ENCODE measurements around the gene HMOX2.
A peak's percentile ranks its signal among the peaks of the same experiment; 100 is the strongest.

Gene HMOX2

DNA sequence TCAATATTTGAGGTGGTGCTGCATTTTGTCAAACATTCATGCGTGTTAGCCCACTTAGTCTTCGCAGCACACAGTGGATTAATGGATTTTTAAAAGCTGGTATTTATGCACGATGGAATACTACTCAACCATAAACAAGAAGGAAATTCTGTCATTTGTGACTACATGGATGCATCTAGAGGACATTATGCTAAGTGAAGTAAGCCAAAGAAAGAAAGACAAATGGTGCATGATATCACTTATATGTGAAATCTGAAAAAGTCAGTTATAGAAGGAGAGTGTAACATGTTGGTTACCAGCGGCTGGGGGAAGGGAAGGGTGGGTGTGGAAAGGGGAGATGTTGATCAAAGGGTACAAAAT, 23.0 kb downstream of the HMOX2 start:
- Histone ChIP-seq H3K27ac (ENCODE audit: low read depth in 2 of 2, low read length in 2 of 2) (no peak overlapping the region), H3K9ac (ENCODE audit: low read depth in 1 of 2, low read length in 2 of 2) (no peak overlapping the region), H3K4me1 (ENCODE audit: control insufficient read depth in 2 of 2, insufficient read depth in 2 of 2, low read length in 2 of 2) (peaks cover 8 to 13% of the 10 kb centered on the region in 2 donors)

DNA sequence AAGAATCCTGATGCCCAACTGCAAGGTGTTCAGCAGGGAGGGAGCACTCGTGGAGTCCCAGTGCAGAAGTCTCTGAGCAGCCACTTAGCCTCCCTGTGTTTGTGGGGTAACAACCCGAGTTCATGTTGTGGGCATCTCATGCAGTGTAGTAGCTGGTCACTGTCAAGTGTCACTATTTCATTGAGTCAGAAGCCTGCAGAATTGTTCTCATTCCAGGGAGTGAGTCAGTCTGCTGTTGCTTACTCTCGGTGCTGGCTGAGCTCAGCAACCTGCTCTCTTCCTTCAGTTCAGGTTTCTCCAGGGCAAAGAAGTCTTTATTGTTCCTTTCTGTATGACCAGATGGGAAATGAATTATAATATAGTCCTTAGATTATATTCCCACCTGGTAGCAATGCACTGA, 24.1 kb downstream of the HMOX2 start:
- Histone ChIP-seq H3K4me3 (ENCODE audit: low read length in 2 of 2) (no peak overlapping the region), H3K27me3 (ENCODE audit: control insufficient read depth in 2 of 2, insufficient read depth in 2 of 2, low read length in 2 of 2) (no peaks in the 10 kb centered on the region), H3K27ac (ENCODE audit: low read depth in 2 of 2, low read length in 2 of 2) (no peak overlapping the region), H3K36me3 (ENCODE audit: control insufficient read depth in 2 of 2, insufficient read depth in 2 of 2, low read length in 2 of 2) (peaks cover 0 to 8% of the 10 kb centered on the region in 2 donors), H3K9ac (ENCODE audit: low read depth in 1 of 2, low read length in 2 of 2) (no peak overlapping the region), H3K9me3 (ENCODE audit: control insufficient read depth in 2 of 2, low read length in 2 of 2) (no peaks in the 10 kb centered on the region), H3K4me1 (ENCODE audit: control insufficient read depth in 2 of 2, insufficient read depth in 2 of 2, low read length in 2 of 2) (peaks cover 11 to 13% of the 10 kb centered on the region in 2 donors)

More for the DNA sequence above, 23.0 kb downstream of the HMOX2 start:
- Histone ChIP-seq H3K36me3 (ENCODE audit: control insufficient read depth in 2 of 2, insufficient read depth in 2 of 2, low read length in 2 of 2) (peaks cover 0 to 8% of the 10 kb centered on the region in 2 donors), H3K27me3 (ENCODE audit: control insufficient read depth in 2 of 2, insufficient read depth in 2 of 2, low read length in 2 of 2) (no peaks in the 10 kb centered on the region), H3K4me3 (ENCODE audit: low read length in 2 of 2) (no peak overlapping the region), H3K9me3 (ENCODE audit: control insufficient read depth in 2 of 2, low read length in 2 of 2) (no peaks in the 10 kb centered on the region)

GRCh38 chr16:4501071-4501478, 24.9 kb downstream of the HMOX2 start:
- Histone ChIP-seq H3K27ac (ENCODE audit: low read depth in 2 of 2, low read length in 2 of 2) (no peak overlapping the region), H3K9ac (ENCODE audit: low read depth in 1 of 2, low read length in 2 of 2) (no peak overlapping the region), H3K27me3 (ENCODE audit: control insufficient read depth in 2 of 2, insufficient read depth in 2 of 2, low read length in 2 of 2) (no peaks in the 10 kb centered on the region), H3K4me1 (ENCODE audit: control insufficient read depth in 2 of 2, insufficient read depth in 2 of 2, low read length in 2 of 2) (peaks cover 14 to 18% of the 10 kb centered on the region in 2 donors), H3K9me3 (ENCODE audit: control insufficient read depth in 2 of 2, low read length in 2 of 2) (no peaks in the 10 kb centered on the region), H3K4me3 (ENCODE audit: low read length in 2 of 2) (no peak overlapping the region), H3K36me3 (ENCODE audit: control insufficient read depth in 2 of 2, insufficient read depth in 2 of 2, low read length in 2 of 2) (peaks cover 6 to 8% of the 10 kb centered on the region in 2 donors)

GRCh38 chr16:4505356-4506147, 29.4 kb downstream of the HMOX2 start:
- H3K4me3 ChIP-seq (ENCODE audit: low read length in 2 of 2) = no peak overlapping the region
- H3K9ac ChIP-seq (ENCODE audit: low read depth in 1 of 2, low read length in 2 of 2) = no peak overlapping the region
- H3K36me3 ChIP-seq (ENCODE audit: control insufficient read depth in 2 of 2, insufficient read depth in 2 of 2, low read length in 2 of 2) = peaks cover 27 to 37% of the 10 kb centered on the region in 2 donors
- H3K27ac ChIP-seq (ENCODE audit: low read depth in 2 of 2, low read length in 2 of 2) = peak overlapping the region; percentile 36 to 82
- H3K4me1 ChIP-seq (ENCODE audit: control insufficient read depth in 2 of 2, insufficient read depth in 2 of 2, low read length in 2 of 2) = peaks cover 15 to 18% of the 10 kb centered on the region in 2 donors
- no peaks in the 10 kb centered on the region for H3K9me3 ChIP-seq (ENCODE audit: control insufficient read depth in 2 of 2, low read length in 2 of 2)
- H3K27me3 ChIP-seq (ENCODE audit: control insufficient read depth in 2 of 2, insufficient read depth in 2 of 2, low read length in 2 of 2) = no peaks in the 10 kb centered on the region

DNA sequence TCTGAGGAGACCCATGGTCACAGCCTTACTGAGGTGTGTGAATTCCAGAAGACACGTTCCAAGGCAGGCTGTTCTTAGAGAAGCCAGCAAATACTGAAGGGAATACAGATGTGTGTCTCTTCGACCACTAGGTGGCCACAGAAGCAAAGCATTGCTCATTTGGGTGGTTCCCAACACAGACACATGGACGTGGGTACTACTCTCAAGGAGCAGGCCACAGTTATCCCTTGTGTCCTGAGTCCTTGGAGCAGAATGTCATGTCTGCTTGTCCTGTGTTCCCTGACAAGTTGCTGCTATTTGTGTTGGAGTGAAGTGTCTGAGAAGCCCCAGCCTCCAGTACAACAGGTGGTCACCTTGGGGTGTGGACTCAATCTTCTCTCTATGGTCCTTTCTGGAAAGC, 30.3 kb downstream of the HMOX2 start:
- Histone ChIP-seq H3K4me1 (ENCODE audit: control insufficient read depth in 2 of 2, insufficient read depth in 2 of 2, low read length in 2 of 2) (peaks cover 18 to 20% of the 10 kb centered on the region in 2 donors), H3K27me3 (ENCODE audit: control insufficient read depth in 2 of 2, insufficient read depth in 2 of 2, low read length in 2 of 2) (no peaks in the 10 kb centered on the region), H3K36me3 (ENCODE audit: control insufficient read depth in 2 of 2, insufficient read depth in 2 of 2, low read length in 2 of 2) (peaks cover 36 to 41% of the 10 kb centered on the region in 2 donors), H3K9ac (ENCODE audit: low read depth in 1 of 2, low read length in 2 of 2) (peak overlapping the region in 1 of 2 donors; percentile 24), H3K4me3 (ENCODE audit: low read length in 2 of 2) (no peak overlapping the region), H3K9me3 (ENCODE audit: control insufficient read depth in 2 of 2, low read length in 2 of 2) (no peaks in the 10 kb centered on the region), H3K27ac (ENCODE audit: low read depth in 2 of 2, low read length in 2 of 2) (peak overlapping the region in 1 of 2 donors; percentile 82)

GRCh38 chr16:4507588-4508345, 31.6 kb downstream of the HMOX2 start:
- H3K9me3 ChIP-seq (ENCODE audit: control insufficient read depth in 2 of 2, low read length in 2 of 2) = no peaks in the 10 kb centered on the region
- H3K4me3 ChIP-seq (ENCODE audit: low read length in 2 of 2) = no peak overlapping the region
- no peaks in the 10 kb centered on the region for H3K27me3 ChIP-seq (ENCODE audit: control insufficient read depth in 2 of 2, insufficient read depth in 2 of 2, low read length in 2 of 2)
- H3K36me3 ChIP-seq (ENCODE audit: control insufficient read depth in 2 of 2, insufficient read depth in 2 of 2, low read length in 2 of 2) = peaks cover 48 to 52% of the 10 kb centered on the region in 2 donors
- H3K27ac ChIP-seq (ENCODE audit: low read depth in 2 of 2, low read length in 2 of 2) = no peak overlapping the region
- no peak overlapping the region for H3K9ac ChIP-seq (ENCODE audit: low read depth in 1 of 2, low read length in 2 of 2)
- peaks cover 18 to 23% of the 10 kb centered on the region in 2 donors for H3K4me1 ChIP-seq (ENCODE audit: control insufficient read depth in 2 of 2, insufficient read depth in 2 of 2, low read length in 2 of 2)

DNA sequence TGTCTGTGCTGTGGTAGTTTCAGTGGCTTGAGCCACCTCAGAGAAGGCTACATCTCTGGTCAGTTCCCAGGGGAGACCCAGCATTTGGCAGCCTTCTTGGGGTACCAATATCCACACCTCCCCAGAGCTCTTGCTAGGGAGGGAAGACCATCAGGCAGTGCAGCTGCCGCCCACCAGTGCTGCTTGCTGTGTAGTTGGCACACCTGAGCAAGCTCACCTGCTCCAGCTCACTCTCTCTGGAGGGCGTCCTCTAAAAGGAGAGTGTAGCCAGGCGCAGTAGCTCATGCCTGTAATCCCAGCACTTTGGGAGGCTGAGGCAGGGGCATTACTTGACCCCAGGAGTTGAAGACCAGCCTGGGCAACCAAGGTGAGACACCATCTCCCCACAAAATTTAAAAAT, 32.6 kb downstream of the HMOX2 start:
- Histone ChIP-seq H3K9ac (ENCODE audit: low read depth in 1 of 2, low read length in 2 of 2) (no peak overlapping the region), H3K36me3 (ENCODE audit: control insufficient read depth in 2 of 2, insufficient read depth in 2 of 2, low read length in 2 of 2) (peaks cover 48 to 55% of the 10 kb centered on the region in 2 donors), H3K4me3 (ENCODE audit: low read length in 2 of 2) (no peak overlapping the region), H3K27me3 (ENCODE audit: control insufficient read depth in 2 of 2, insufficient read depth in 2 of 2, low read length in 2 of 2) (no peaks in the 10 kb centered on the region), H3K9me3 (ENCODE audit: control insufficient read depth in 2 of 2, low read length in 2 of 2) (no peaks in the 10 kb centered on the region), H3K27ac (ENCODE audit: low read depth in 2 of 2, low read length in 2 of 2) (no peak overlapping the region), H3K4me1 (ENCODE audit: control insufficient read depth in 2 of 2, insufficient read depth in 2 of 2, low read length in 2 of 2) (peaks cover 18 to 24% of the 10 kb centered on the region in 2 donors)

DNA sequence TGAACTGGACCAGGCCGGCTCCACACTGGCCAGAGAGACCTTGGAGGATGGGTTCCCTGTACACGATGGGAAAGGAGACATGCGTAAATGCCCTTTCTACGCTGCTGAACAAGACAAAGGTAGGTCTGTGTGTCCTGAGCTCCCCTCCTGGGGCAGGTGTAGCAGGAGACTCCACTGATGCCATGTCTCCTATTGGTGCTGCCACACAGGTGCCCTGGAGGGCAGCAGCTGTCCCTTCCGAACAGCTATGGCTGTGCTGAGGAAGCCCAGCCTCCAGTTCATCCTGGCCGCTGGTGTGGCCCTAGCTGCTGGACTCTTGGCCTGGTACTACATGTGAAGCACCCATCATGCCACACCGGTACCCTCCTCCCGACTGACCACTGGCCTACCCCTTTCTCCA, 33.2 kb downstream of the HMOX2 start:
- no peak overlapping the region for H3K27ac ChIP-seq (ENCODE audit: low read depth in 2 of 2, low read length in 2 of 2)
- H3K4me3 ChIP-seq (ENCODE audit: low read length in 2 of 2) = no peak overlapping the region
- H3K36me3 ChIP-seq (ENCODE audit: control insufficient read depth in 2 of 2, insufficient read depth in 2 of 2, low read length in 2 of 2) = peaks cover 48 to 55% of the 10 kb centered on the region in 2 donors
- H3K27me3 ChIP-seq (ENCODE audit: control insufficient read depth in 2 of 2, insufficient read depth in 2 of 2, low read length in 2 of 2) = no peaks in the 10 kb centered on the region
- no peaks in the 10 kb centered on the region for H3K9me3 ChIP-seq (ENCODE audit: control insufficient read depth in 2 of 2, low read length in 2 of 2)
- no peak overlapping the region for H3K9ac ChIP-seq (ENCODE audit: low read depth in 1 of 2, low read length in 2 of 2)
- peaks cover 24 to 29% of the 10 kb centered on the region in 2 donors for H3K4me1 ChIP-seq (ENCODE audit: control insufficient read depth in 2 of 2, insufficient read depth in 2 of 2, low read length in 2 of 2)

- Histone ChIP-seq H3K27me3 (ENCODE audit: control insufficient read depth in 2 of 2, insufficient read depth in 2 of 2, low read length in 2 of 2) (no peaks in the 10 kb centered on the region), H3K27ac (ENCODE audit: low read depth in 2 of 2, low read length in 2 of 2) (no peak overlapping the region), H3K4me1 (ENCODE audit: control insufficient read depth in 2 of 2, insufficient read depth in 2 of 2, low read length in 2 of 2) (peaks cover 27 to 32% of the 10 kb centered on the region in 2 donors), H3K4me3 (ENCODE audit: low read length in 2 of 2) (no peak overlapping the region), H3K9me3 (ENCODE audit: control insufficient read depth in 2 of 2, low read length in 2 of 2) (no peaks in the 10 kb centered on the region), H3K36me3 (ENCODE audit: control insufficient read depth in 2 of 2, insufficient read depth in 2 of 2, low read length in 2 of 2) (peaks cover 48 to 55% of the 10 kb centered on the region in 2 donors), H3K9ac (ENCODE audit: low read depth in 1 of 2, low read length in 2 of 2) (no peak overlapping the region)
Observed at GRCh38 chr16:4510131-4510530, 33.9 kb downstream of the HMOX2 start.

DNA sequence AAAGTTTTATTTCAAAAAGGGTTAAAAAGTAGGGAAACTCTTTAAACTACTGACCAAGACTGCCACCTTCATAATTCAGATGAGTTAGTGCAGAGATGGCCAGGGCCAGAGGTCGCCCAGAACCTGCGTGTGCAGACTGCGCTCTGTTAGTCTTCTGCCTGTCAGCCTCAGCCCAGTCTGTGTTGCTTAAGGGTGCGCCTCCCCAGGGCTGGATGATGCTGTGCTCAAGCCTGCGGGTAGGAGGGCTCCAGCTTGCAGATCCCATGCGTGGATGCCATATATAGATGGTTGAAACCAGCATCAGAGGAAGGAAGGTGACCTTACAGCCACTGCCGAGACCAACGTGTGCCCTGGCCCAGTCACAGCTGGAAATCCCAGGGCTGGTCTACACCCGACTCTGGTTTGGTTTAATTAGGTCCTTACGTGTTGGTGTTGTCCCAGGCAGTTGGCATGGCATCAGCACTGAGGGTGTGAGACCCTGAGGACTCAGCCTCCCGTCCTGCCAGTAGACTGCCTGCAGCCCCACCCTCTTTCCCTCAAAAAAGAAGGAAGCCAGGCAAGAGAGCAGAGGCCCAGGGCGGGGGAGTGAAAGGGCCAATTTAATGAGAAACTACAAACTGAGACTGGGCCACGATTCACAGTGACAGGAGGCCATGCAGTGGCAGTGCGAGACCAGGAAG, 34.7 kb downstream of the HMOX2 start:
- H3K4me1 ChIP-seq (ENCODE audit: control insufficient read depth in 2 of 2, insufficient read depth in 2 of 2, low read length in 2 of 2) = peaks cover 26 to 27% of the 10 kb centered on the region in 2 donors
- peak overlapping the region; percentile 28 to 44 for H3K27ac ChIP-seq (ENCODE audit: low read depth in 2 of 2, low read length in 2 of 2)
- peaks cover 48 to 49% of the 10 kb centered on the region in 2 donors for H3K36me3 ChIP-seq (ENCODE audit: control insufficient read depth in 2 of 2, insufficient read depth in 2 of 2, low read length in 2 of 2)

More for the DNA sequence above, 34.7 kb downstream of the HMOX2 start:
- Histone ChIP-seq H3K27me3 (ENCODE audit: control insufficient read depth in 2 of 2, insufficient read depth in 2 of 2, low read length in 2 of 2) (no peaks in the 10 kb centered on the region), H3K9me3 (ENCODE audit: control insufficient read depth in 2 of 2, low read length in 2 of 2) (no peaks in the 10 kb centered on the region), H3K4me3 (ENCODE audit: low read length in 2 of 2) (no peak overlapping the region), H3K9ac (ENCODE audit: low read depth in 1 of 2, low read length in 2 of 2) (peak overlapping the region in 1 of 2 donors; percentile 29)

Data from mucosa of rectum (tissue), 2 donors.